GM21825 (cell line): ENCODE results near the gene TAPT1.
"Not testable (repeated sequence)": the region's sequence is repeated elsewhere in the genome, so short reads cannot be mapped to it uniquely, and the experiment has no call there.

Source experiments
- ATAC-seq: cut with Tn5 transposase; IDR thresholded peaks from one replicate; pipeline ENCODE4 v1.9.1; 2021; ENCODE audit warnings: mild to moderate bottlenecking, moderate library complexity; ENCODE audit not compliant: unreplicated experiment

The TAPT1 gene

DNA sequence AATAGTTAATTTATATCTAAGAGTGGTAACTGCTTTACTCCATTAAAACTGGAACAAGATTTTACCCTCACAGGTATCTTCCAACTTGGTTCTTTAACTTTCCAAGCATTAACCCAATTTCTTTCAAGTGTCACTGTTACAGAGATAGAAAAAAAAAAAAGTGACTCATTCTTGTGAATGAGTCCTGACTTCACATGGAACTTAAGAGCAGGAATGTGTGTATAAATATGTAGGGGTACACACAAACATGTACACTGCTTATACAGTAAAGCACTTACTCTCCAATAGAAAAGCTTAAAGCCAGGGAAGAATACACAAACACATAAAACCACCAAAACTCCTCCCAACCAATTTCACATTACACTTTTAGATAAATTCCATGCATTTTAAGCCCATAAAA is 38.8 kb downstream of the TAPT1 start:
- ATAC-seq = no peak

DNA sequence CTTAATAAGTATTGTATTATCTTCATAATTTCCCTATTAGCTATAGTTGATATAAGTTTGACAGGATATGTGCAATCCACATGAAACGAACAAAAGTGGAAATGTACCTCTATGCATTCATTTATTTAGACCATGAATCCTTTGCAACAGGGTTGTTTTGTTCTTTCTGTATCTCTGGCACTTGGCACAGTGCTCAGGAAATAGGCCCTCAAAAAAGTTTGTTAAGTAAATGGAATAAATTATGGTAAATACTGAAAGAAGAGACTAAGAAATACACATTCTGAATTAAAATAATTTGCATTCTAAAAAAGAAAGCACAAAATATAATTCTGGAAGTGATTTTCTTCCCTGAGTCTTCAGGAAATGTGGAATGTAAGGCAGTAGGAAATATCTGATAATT is 39.3 kb downstream of the TAPT1 start:
- no peak for ATAC-seq

DNA sequence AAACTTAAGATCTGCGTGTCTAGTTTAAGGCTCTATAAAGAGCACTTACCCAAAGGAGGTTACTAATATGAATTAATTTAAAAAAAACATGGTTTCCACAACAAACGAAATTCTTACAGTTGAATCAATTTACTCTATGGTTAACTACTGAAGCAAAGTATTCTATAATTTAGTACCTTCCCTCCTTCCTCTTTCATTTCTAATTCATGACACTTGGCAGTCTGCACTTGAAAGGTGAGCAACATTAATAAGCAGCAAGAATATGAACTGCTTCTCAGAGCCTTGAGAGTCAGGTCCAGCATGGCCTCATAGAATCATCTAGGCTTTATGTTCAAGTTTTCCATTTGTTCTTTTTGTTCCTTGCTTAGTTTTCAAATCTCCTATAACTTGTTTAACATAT is 42.7 kb downstream of the TAPT1 start:
- no peak for ATAC-seq

DNA sequence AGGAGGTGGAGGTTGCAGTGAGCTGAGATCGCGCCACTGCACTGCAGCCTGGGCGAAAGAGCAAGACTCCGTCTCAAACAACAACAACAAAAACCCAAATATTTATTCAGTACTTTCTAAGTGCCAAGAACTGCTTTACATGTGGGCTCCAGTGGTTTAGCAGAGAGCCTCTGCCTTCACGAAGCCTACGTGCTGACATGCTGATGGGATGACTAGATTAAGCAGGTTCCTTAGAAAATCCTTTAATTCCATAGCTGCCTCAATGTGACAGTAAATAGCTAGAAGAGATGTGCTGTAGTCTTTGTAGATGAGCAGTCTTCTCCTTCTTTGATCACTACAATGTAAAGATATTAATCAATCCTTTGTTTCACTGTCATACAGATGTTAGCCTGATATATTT is 49.6 kb downstream of the TAPT1 start:
- no peak for ATAC-seq

DNA sequence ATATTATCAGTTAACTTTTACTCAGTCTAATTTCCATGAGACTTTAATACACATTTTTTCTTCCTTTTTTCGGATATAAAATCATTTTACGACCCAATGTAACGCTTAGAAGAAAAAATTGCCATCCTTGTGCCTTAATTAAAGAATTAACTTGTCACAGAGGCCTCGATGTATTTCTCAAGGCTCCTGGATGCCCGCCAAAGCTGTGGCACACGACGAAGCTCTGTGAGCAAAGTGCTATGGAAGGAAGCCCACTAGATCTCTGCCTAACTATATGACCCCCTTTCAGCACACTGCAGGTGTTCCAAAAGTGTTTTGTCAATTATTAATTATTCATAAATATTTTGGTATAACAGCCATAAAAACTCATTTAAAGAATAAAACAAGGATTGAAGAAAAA is 54.4 kb downstream of the TAPT1 start:
- ATAC-seq = no peak

DNA sequence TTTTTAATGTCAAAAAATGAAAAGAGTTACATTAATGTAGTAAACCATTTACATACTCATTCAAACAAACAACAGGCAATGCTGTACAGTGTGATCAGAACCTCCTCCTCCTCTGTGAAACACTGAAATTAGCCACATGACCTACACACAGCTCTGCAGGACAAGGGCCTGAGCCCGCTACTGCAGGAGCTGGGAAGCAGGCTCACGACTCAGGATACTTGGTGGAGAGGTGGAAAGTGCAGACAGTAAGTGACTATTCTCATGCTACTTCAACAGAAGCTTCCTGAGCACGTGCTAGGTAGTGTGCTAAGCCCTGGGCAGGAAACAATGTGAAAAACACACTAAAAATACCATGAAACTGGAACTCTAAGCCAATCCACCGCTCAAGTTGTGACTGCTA is 56.8 kb downstream of the TAPT1 start:
- no peak for ATAC-seq

DNA sequence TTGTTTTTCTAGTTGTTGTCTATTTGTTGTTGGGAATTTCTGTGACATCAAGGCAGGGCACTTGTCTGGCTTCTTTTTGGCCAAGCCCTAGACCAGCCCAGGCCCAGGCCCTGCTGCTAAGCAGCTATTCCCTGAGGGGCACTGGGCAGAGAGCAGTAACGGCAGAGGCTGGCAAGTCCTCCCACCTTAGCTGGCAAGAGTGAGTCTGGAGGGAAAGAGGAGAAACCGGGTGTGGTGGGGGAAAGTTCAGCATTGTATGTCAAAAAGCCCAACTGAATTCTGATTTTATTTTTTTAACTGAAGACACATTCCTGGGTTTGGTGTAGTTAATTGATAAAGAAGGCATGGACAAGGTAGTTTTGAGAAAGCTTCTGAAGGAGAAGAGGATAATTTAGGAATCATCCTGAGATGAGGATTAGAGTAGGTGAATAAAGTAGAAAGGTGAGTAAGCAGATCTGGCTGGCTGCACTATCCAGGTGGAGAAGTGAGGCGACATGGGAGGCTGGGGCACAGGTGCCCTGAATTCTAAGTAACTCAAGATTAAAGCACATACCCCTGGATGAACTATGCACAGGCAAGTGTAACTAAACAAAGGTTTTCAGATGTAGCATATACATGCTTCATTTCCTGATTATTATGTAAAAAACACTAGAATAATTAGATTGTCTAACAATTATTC is 57.4 kb downstream of the TAPT1 start:
- ATAC-seq = no peak

DNA sequence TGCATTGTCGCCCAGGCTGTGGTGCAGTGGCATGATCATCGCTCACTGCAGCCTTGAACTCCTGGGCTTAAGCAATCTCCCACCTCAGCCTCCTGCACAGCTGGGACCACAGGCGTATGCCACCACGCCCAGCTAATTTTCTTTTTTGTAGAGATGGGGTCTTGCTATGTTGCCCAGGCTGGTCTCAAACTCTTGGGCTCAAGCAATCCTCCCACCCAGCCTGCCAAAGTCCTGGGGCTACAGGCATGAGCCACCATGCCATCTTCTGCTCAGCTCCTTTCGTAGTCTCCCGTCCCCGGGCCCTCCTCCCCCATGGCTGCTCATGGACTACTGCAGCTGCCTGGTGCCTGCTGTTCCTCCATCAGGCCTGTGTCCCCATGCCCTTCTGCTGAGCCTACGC is 58.1 kb downstream of the TAPT1 start:
- no peak for ATAC-seq

DNA sequence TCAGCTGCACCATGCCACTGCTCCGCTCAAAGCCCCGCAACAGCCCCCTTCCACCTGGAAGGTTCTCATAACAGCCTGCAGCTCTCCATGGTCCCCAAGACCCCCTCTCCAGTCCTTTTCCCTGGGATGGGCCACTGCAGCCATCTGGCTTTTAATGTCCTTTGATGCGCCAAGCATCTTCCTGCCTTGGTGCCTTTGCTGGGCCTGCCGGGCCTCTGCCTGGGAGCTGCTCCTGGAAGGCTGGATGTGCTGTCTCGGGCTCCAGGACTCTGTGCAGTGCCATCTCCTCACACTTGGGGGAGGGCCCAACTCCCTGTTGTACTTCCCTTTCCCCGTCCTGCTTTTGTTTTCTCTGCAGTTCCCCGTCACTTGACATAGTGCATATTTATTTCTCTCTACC is 60.3 kb downstream of the TAPT1 start:
- no peak for ATAC-seq

DNA sequence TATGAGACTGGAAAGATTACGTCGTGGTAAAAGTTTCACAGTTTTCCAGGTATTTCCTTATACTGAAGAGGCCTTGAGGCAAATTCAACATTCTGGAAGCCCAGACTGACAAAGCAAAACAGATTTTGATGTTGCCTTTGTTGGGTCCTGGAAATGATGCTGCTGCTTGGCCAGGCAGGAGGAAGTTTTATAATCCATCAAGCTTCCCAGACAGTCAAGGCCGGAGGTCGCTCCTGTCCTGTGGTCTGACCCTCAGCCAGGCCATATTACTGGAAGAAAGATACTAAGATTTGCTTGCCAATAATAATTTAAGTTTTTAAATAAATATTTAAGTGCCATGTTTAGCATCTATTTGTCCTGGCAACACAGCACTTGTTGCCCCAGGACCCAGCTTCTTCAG is 63.4 kb downstream of the TAPT1 start:
- ATAC-seq = no peak

DNA sequence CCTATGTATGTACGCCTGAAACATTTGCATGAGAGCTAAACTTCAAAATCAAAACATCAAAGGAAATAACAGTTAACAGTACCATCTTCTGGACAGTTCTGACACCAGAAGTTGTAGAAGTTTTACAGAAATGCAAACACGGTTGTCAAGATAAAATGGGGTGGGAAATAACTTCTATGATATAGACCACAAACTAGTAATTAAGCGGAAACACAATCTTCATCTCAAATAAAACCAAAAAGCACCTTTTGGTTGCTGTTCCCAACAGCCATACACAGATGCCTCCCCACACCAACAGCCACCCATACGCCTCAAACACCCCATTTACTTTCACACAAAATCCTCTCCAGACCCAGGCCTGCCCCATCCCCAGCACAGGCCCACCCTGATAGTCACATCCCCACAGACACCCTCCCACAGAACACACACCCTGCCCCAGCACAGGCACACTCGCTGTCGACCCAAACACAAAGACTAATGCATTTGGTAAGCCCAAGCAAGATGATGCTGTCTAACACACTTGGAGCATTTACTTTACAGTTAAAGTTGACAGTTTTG is 64.3 kb downstream of the TAPT1 start:
- ATAC-seq = no peak

DNA sequence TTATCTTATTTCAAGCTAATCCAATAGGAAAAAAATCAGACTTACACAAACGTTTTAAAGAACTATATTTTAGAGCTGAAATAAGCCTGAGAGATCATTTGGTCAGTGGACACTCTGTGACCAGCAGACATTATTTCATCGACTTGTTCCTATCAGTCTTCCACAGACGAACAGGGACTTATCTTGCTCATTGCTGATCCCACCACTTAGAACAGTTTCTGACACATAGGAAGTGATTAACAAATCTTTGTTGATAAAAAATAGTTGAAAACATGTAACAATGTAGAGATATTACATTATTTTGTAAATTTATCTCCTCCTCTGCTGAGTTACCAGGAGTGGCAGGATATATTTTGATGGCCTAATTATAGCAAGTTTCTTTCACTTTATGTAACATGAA is 65.8 kb downstream of the TAPT1 start:
- ATAC-seq = no peak

DNA sequence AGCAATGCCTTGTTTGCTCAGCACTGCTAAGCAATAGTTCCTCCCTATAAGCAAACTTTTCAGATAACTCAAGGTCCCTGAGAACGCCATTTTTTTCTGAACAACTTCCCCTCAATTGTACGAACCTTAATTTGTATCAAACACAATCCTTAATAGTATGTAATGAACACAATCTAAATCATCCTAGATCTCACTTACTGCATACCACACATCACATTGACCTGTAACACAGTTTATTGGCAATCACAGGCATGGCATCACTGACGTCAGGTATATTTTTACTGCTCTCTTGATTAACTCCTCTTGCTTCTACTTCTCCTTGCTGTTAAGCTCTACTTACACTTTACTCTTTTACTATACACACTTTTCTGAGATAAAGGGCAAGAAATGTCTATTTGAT is 67.0 kb downstream of the TAPT1 start:
- ATAC-seq = no peak

DNA sequence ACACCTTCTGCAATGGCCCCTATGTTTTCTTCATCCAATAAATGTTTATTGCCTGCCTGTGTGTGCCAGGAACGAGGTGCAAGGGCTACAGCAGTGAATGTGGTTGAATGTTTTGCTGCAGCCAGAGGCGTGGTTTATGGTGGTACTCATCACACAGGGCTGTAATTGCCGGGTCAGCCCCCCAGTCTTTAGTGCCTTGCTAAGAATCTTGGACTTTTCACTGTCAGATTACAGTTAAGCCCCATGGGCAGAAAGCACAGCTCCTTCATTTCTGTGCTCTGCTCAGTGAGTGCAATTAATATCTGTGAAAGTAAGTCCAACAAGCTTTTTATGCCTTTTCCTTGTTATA is 67.8 kb downstream of the TAPT1 start:
- no peak for ATAC-seq

DNA sequence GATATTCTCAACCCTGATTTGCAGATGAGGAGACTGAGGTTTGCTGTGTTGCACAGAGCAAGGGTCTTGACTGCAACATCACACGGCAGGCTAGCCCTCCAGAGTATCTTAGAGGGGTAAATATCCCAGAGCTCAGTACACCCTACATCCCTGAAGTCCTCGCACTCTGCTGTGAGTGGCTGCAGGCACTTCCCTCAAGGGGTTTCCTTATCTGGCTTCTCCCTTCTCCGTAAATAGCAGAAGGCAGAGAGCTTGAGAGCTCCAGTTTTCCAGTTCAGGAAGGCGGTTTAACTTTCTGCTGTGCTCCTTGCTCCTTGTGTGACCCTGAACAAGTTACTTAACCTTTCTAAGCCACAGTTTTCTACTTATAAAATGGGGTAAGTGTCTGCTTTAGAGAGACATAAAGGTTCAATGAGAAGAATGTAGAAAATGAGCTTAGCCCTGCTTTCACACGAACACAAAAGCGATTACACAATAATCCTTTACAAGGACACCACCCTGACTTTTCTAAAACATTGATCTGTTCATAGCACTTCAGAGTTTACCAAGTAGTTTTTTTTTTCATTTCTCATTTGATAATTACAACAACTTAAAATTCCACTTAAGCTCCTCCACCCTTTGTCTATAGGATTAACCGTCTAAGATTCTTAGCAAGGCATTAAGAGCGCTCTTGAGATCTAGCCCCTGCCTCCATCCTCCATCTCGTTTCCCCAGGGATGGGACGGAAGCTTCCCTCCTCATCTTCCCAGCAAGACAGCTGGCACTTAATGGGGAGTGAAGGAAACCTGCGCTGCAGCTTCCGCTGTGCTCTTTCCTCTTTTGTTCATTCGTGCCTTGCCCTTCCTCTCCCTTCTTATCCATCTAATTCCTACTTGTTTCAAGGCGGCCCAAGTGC is 68.4 kb downstream of the TAPT1 start:
- no peak for ATAC-seq

DNA sequence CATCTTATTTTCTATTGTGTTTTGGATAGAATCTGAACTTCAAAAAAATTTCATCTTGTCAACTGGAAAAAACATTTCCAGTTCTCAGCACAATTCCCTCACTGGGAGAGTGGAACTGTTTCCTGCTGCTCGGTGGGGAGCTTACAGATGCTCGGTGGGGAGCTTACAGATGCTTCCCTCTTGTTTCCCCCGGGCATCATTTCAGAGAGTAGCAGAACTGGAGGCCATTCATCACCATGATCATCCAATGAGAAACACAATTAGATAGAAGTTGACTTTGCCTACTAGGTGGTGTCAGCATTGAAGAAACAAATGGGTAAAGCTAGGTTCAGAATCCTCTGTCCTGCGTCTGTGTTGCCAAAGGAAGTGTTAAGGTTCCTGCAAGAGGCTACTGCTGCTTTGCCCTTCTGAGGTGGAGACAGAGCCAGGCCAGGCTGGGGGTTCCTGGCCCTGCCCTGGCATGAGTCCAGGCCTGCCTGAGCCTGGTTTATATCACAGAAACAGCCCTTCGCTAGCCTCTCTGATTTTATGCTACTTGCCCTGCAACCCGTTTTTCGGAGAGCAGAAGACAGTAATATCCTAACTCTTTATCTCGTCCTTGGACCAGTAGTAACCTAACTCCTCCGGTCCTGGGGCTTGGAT is 70.6 kb downstream of the TAPT1 start:
- ATAC-seq = no peak

DNA sequence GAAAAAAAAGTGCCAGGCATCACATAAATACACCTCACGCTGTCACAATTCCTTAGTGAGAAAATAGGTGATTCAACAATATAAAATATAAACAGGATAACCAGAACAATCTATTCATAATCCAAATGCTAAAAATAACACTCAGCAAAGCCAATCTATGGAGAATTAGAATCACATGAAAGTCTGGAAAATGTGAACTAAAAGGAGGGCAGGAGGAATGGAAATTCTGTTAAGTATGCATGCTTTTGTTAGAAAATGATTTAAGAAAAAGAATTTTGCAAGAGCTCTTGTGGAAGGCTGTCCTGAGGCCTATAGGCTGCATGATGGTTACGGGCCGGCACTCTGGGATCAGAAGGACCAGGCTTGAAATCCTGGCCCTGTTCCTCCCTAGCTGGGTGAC is 71.8 kb downstream of the TAPT1 start:
- no peak for ATAC-seq

DNA sequence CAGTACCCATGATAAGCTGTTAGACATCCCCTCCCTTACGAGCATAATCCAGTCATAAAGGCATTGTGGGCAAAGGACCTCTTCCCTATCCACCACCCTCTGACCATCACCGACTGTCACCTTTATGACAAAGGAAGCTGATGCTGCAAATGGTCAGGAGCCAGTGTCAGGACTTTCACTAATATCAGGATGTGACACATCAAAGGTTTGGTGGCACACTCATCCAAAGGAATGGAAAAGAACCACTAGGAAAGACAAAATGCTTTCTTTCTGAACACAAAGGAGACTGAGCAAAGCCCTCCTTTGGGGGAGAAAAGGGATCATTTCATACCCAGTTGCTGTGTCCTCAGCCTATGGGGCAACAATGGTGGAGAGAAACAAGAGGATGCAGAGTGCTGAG is 75.6 kb downstream of the TAPT1 start:
- no peak for ATAC-seq

DNA sequence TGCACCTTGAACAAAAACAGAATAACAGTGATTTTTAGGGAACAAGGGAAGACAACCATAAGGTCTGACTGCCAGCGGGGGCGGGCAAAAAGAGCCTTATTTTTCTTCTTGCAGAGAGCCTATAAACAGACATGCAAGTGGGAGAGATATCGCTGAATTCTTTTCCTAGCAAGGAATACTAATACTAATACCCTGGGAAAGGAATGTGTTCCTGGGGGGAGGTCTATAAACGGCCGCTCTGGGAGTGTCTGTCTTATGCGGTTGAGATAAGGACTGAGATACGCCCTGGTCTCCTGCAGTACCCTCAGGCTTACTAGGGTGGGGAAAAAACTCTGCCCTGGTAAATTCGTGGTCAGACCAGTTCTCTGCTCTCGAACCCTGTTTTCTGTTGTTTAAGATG is 81.4 kb downstream of the TAPT1 start:
- ATAC-seq = not testable (repeated sequence)

DNA sequence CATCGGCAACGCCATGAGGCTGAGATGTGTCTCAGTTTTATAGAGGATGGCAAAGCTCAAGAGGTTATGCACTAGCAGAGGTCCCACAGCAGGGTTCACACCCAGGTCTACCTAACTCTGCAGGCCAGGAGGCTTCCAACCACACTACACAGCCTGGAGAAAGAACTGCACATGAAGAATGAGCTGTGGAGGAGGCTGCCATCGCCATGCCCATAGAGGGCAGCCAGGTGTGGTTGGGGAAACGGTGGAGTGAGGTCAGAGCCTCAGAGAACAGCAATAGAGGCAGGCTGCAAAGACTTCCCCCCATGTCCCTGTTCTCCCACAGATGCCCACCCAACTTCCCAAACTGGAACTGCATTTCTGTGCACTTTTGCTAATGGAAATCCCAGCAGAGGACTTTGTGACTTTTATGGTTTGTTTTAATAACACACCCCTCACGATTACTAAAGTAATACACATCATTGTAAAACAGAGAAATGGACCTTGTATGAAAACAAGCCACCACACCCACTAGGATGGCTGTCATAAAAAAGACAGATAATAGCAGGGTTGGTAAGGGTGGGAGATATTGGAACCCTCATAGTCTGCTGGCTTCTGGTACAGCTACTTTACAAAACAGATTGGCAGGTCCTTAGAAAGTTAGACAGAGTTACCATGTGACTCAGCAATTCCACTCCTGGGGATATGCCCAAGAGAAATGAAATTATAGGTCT is 83.5 kb downstream of the TAPT1 start:
- no peak for ATAC-seq

DNA sequence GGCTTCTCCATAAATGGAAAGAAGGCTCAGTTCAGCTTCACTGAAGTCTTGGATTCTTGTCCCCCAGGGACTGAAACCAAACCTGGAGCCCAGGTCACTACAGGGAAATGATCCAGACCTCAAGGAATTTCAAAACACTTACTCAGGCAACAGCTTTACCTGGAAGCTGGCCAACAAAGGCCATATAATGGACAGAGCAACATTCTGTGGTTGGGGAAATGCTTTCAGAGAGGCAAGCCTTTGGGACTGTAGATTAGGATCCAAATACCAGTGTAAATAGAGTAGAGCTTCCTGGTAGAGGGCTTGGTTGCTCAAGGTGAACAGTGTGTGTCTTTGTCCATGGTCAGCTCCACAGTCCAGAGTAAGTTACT is 85.4 kb downstream of the TAPT1 start:
- ATAC-seq = no peak
